HL-60/S4 treated with retinoic acid at 250 ng/mL for 4 days and 3 days (cell line): ENCODE data around the gene TTPAL.

Experiments used
- in situ Hi-C: fragments of 300-500 bp; cut with MboI; formaldehyde crosslinking; loops from 2 replicates; pipeline ENCODE4 v1.7.0; 2022; ENCODE audit warnings: low sequenced_read_pairs

TTPAL gene

GRCh38 chr20:44439318-44439717, 36.4 kb upstream of the TTPAL start:
- in situ Hi-C loops: no loop called here

- in situ Hi-C loops: no loop called here
These were observed 33.2 kb upstream of the TTPAL start for GRCh38 chr20:44442298-44443070.

GRCh38 chr20:44445742-44446710, 29.6 kb upstream of the TTPAL start:
- in situ Hi-C loops: no loop called here

DNA sequence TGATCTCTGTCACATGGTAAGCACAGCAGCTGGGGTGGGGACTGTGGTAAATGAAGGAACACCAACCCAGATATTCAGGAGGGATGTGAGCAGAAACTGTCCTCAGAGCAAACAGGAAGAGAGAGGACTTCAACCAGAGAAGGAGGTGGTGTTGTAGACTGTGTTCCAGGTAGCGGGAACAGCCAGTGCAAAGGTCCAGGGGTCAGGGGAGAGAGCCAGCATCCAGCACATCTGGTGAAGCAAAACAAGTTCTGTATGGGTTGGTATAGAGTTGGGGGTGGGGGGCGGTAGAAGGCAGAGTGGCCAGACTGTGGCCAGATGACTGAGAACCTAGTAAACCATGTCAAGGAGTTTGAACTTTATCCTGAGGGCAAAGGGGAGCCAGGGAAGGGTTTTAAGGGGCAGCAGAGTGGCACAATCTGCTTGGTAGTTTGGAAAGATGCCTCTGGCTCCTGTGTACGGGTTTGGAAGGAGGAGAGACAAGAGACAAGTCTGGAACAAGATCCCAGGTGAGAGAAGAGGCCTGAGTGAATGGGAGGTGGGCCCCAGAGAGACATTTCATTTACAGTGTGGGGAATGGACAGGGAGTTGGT, 27.8 kb upstream of the TTPAL start:
- in situ Hi-C loops: no loop called here

DNA sequence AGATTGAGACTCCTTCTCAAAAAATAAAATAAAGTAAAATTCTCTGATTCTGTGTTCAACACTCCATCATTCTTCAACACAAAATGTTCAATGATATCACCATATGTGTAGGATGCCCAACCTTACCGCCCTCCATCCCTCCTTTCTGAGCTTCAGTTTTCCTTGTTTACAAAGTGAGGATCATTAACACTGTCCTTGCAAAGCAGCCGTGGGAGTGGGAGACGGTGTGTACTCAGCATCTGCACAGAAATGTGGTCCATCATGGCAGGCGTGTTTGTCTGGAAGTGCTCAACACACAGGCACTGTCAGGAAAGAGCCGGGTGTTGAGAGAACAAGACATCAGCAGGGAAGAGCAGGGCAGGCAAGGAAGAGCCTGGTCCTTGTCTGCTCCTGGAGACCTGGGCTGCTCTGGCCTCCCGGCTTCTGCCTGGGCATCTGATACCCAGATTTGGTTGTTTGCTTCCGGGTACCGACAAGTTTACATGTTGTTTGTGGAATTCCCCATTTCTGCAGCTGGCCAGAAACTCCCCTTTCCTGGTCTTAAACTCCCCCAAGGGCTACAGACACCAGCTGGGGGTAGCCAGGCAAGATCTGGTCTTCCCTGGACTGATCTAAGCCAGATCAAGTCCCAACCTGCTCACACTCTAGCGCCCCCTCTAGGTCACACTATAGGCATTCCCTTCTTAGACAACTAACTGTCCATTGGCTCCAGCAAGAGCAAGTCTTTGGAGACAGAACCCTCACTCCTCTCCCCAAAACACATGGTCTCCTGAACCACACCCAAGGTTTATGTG, 26.7 kb upstream of the TTPAL start:
- in situ Hi-C loops: no loop called here

- in situ Hi-C loops: no loop called here
These were observed 25.8 kb upstream of the TTPAL start for GRCh38 chr20:44449864-44450263.

- in situ Hi-C loops: no loop called here
These were observed 25.3 kb upstream of the TTPAL start for GRCh38 chr20:44450281-44450889.

GRCh38 chr20:44450903-44451450, 24.7 kb upstream of the TTPAL start:
- in situ Hi-C loops: no loop called here

GRCh38 chr20:44454306-44454963, 21.2 kb upstream of the TTPAL start:
- in situ Hi-C loops: no loop called here

DNA sequence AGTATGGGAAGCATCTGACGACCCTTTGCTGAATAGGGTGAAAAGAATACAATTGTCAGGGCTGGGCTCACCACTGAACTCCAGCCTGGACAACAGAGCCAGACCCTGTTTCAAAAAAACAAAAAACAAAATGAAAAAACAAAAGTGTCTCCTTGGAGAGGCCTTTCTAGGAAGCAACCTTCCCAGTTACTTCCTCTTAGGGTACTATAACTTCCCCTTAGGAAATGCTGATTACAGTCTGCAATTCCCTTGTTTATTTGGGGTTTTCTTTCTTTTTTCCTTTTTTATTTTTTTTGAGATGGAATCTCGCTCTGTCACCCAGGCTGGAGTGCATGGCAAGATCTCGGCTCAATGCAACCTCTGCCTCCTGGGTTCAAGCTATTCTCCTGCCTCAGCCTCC, 20.5 kb upstream of the TTPAL start:
- in situ Hi-C loops: no loop called here

DNA sequence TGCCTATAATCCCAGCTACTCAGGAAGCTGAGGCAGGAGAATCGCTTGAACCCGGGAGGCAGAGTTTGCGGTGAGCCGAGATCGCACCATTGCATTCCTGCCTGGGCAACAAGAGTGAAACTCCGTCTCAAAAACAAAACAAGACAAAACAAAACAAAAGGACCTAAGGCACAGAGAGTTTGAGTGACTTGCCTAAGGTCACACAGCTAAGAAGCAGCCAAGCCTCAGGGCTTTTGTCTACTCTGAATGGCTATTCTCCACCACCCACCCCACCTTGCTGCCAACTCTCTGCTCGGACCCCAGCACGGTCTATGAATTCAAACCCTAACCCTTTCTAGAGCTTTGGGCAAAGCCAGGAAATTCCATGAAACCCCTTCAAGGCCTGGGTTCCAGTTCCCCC, 19.1 kb upstream of the TTPAL start:
- in situ Hi-C loops: no loop called here

- in situ Hi-C loops: no loop called here
These were observed 18.7 kb upstream of the TTPAL start for GRCh38 chr20:44457016-44457415.

- in situ Hi-C loops: no loop called here
These were observed 16.4 kb upstream of the TTPAL start for GRCh38 chr20:44459271-44459670.

- in situ Hi-C loops: no loop called here
These were observed 14.9 kb upstream of the TTPAL start for GRCh38 chr20:44460795-44461141.

DNA sequence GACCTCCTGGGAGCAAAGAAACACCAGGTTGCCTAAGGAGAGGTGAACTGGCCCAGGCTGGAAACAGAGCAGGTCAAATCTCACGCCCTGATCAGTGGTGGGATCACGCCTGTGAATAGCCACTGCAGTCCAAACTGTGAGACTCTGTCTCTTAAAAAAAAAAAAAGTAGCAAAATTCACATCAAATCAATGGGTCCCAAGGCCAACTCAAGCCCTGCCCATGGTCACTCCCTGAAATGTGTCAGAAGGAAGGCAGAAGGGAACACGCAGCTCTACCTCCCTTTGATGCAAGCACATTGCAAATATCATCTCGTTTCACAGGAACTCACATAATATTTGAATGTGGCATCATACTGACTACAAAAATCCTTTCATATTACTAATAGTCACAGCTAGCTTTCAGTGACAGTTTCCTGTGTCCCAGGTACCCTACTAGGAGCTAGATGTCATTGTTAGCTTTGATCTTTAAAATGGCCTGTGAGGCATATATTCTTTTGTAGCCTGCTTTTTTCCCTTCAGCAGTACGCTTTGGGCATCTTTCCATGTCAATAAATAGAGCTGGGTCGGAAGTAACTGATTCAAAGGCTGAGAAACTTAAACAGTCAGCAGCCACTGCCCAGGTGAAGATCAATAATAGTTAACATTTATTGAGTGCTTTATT, 14.4 kb upstream of the TTPAL start:
- in situ Hi-C loops: no loop called here

DNA sequence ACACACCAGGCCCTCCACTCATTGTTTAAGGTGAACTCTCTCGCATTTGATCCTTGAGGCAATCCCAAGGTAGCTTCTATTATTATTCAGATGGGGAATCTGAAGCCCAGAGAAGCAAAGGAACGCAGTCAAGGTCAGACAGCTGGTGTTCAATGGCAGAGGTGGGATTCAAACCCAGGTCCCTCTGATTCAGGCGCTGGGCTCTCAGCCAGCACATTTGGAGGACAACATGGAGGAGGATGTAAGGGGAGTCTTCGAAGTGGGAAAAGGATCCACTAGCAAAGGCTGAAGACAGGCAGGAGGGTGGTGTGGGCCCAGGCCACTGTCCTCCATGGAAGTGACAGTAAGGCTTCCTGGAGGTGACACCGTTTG, 13.9 kb upstream of the TTPAL start:
- in situ Hi-C loops: no loop called here

- in situ Hi-C loops: no loop called here
These were observed 12.2 kb upstream of the TTPAL start for GRCh38 chr20:44463466-44463865.

- in situ Hi-C loops: no loop called here
These were observed 11.2 kb upstream of the TTPAL start for GRCh38 chr20:44464514-44464913.

GRCh38 chr20:44465001-44465560, 10.6 kb upstream of the TTPAL start:
- in situ Hi-C loops: no loop called here
